K562 (cell line): Measurements from ENCODE around the gene MMP15. TPM values are rescaled to one million over a fixed set of nuclear protein-coding genes. Genes with fewer than 3 reads are reported as not detected.

ENCODE experiments used
- ATF3 ChIP-seq, 2 experiments: fragments of 450-650 bp in 1 of 2; sonication (generic) in 1 of 2; formaldehyde crosslinking in 1 of 2; IDR thresholded peaks in 1 of 2; conservative IDR thresholded peaks in 1 of 2; 2 replicates each; pipeline versions ENCODE4 v1.6.1 to v1.8.1; 2016 to 2023; ENCODE audit warnings: mild to moderate bottlenecking in 2 of 2, moderate library complexity in 2 of 2, inconsistent platforms in 1 of 2, missing genetic modification reagents in 1 of 2
- CHD1 ChIP-seq: fragments of 200-600 bp; sonication (generic); IDR thresholded peaks from one replicate; pipeline ENCODE4 v1.6.1; 2012; ENCODE audit warnings: mild to moderate bottlenecking, moderate library complexity, low read length, inconsistent platforms
- CREB3 ChIP-seq: fragments of 450-650 bp; conservative IDR thresholded peaks from 2 replicates; pipeline ENCODE4 v1.6.1; 2016; ENCODE audit warnings: missing genetic modification characterization, low read depth, mild to moderate bottlenecking, missing compliant biosample characterization, moderate library complexity
- EZH2 ChIP-seq: IDR thresholded peaks from 2 replicates; pipeline ENCODE4 v1.6.1; 2012; ENCODE audit warnings: low read depth, mild to moderate bottlenecking, inconsistent platforms, low read length, borderline replicate concordance
- FOXK2 ChIP-seq, 2 experiments: fragments of 450-650 bp; IDR thresholded peaks in 1 of 2; conservative IDR thresholded peaks in 1 of 2; 2 replicates each; pipeline ENCODE4 v1.6.1; 2016; ENCODE audit warnings: low read depth in 2 of 2, mild to moderate bottlenecking in 1 of 2
- HMG20B ChIP-seq: fragments of 250-450 bp; sonication (Bioruptor Pico); IDR thresholded peaks from 2 replicates; pipeline ENCODE4 v1.5.0; 2021; ENCODE audit warnings: mild to moderate bottlenecking
- HOMEZ ChIP-seq: fragments of 250-450 bp; sonication (Bioruptor Pico); IDR thresholded peaks from 2 replicates; pipeline ENCODE4 v1.4.0; 2020; ENCODE audit warnings: mild to moderate bottlenecking, moderate library complexity
- KDM5B ChIP-seq: fragments of 200-600 bp; sonication (generic); IDR thresholded peaks from 2 replicates; pipeline ENCODE4 v1.6.1; 2012; ENCODE audit warnings: low read depth, mild to moderate bottlenecking, moderate library complexity, low read length, control low read depth, inconsistent platforms; ENCODE audit not compliant: insufficient replicate concordance
- KLF6 ChIP-seq: fragments of 250-450 bp; sonication (Bioruptor Pico); IDR thresholded peaks from 2 replicates; pipeline ENCODE4 v1.4.0; 2020; ENCODE audit warnings: mild to moderate bottlenecking, moderate library complexity, borderline replicate concordance
- MAZ ChIP-seq, 2 experiments: fragments of 450-650 bp in 1 of 2; sonication (generic) in 1 of 2; formaldehyde crosslinking; IDR thresholded peaks in 1 of 2; conservative IDR thresholded peaks in 1 of 2; 2 replicates each; pipeline versions ENCODE4 v1.4.0 to v1.5.0; 2020; ENCODE audit warnings: mild to moderate bottlenecking in 1 of 2, missing genetic modification reagents in 1 of 2
- MECOM ChIP-seq: fragments of 250-450 bp; sonication (Bioruptor Pico); IDR thresholded peaks from 2 replicates; pipeline ENCODE4 v1.8.0; 2022; ENCODE audit warnings: inconsistent platforms
- PTRF ChIP-seq: fragments of 450-650 bp; IDR thresholded peaks from 2 replicates; pipeline ENCODE4 v1.6.1; 2016; ENCODE audit warnings: mild to moderate bottlenecking, missing genetic modification characterization, missing compliant biosample characterization
- SPI1 ChIP-seq: IDR thresholded peaks from 2 replicates; pipeline ENCODE4 v1.6.1; 2011; ENCODE audit warnings: low read depth, low read length, control low read depth, borderline replicate concordance
- SUPT5H ChIP-seq: fragments of 450-650 bp; IDR thresholded peaks from 2 replicates; pipeline ENCODE4 v1.6.1; 2016
- TAL1 ChIP-seq: fragments of 450-650 bp; IDR thresholded peaks from 2 replicates; pipeline ENCODE4 v1.6.1; 2016; ENCODE audit warnings: mild to moderate bottlenecking
- ZBED1 ChIP-seq: IDR thresholded peaks from 2 replicates; pipeline ENCODE4 v1.6.1; 2014
- ZBTB5 ChIP-seq: fragments of 450-650 bp; IDR thresholded peaks from 2 replicates; pipeline ENCODE4 v1.6.1; 2017; ENCODE audit warnings: antibody characterized with exemption
- ZFP91 ChIP-seq: sonication (generic); formaldehyde crosslinking; IDR thresholded peaks from 2 replicates; pipeline ENCODE4 v1.8.0; 2022; ENCODE audit warnings: mild to moderate bottlenecking, missing genetic modification reagents
- ZNF3 ChIP-seq: fragments of 250-450 bp; sonication (Bioruptor Pico); IDR thresholded peaks from 2 replicates; pipeline ENCODE4 v1.5.0; 2021; ENCODE audit warnings: mild to moderate bottlenecking, moderate library complexity
- polyA plus RNA-seq, 8 experiments: library from polyadenylated mRNA; depleted of rRNA in 4 of 8; stranded (reverse) in 5 of 8; unstranded in 3 of 8; fragments of >200 nt; fragmentation: Nextera tagmentation in 2 of 8; fragmentation: Illumina TruSeq in 1 of 8; extraction: Ambion mirVana in 2 of 8; extraction: Trizol in 1 of 8; gene quantifications; 2 replicates each; pipeline versions ENCODE4 v1.2.1 to v1.2.3, GENCODE V29; 2011 to 2014; ENCODE audit warnings: inconsistent platforms in 1 of 8, missing spikeins in 1 of 8
- total RNA-seq, 7 experiments: library from RNA; depleted of rRNA in 6 of 7; stranded (reverse); fragments of >200 nt in 6 of 7; fragmentation: Illumina TruSeq in 2 of 7; extraction: Trizol in 2 of 7; gene quantifications; 2 replicates each; pipeline versions ENCODE4 v1.2.1 to v1.2.3, GENCODE V29; 2011 to 2021; ENCODE audit warnings: low replicate concordance in 1 of 7

MMP15 gene
- total and polyA plus RNA-seq, 9 of the 15 experiments (the other 6 are each of a cell fraction or from before 2014, with no cell fraction given), result 0.01 to 20.4 (median 5.5) TPM

- TF ChIP-seq TAL1, result peak; percentile 56; the same call in 1 of the 2 replicates
- no peak for TF ChIP-seq ZFP91 (CRISPR knock-in tag)
- peak in 1 of 2 experiments; percentile 30; a peak in 1 of 4 replicates for TF ChIP-seq MAZ (CRISPR knock-in tag; conservative IDR thresholded peaks at IDR 0.05 in 1 of 2, IDR thresholded peaks at IDR 0.05 in 1 of 2)
- TF ChIP-seq SUPT5H, result no peak
- no peak for TF ChIP-seq MECOM (CRISPR knock-in tag)
- TF ChIP-seq HMG20B, result no peak
- no peak for TF ChIP-seq ZBTB5
- TF ChIP-seq PTRF (tag), result no peak
- no peak for TF ChIP-seq KDM5B
- TF ChIP-seq ZBED1, result no peak
- no peak for TF ChIP-seq FOXK2 (conservative IDR thresholded peaks at IDR 0.05 in 1 of 2, IDR thresholded peaks at IDR 0.05 in 1 of 2; ENCODE audit: low read depth in 2 of 2)
- no peak for TF ChIP-seq HOMEZ (CRISPR knock-in tag)
- no peak for TF ChIP-seq CHD1
- no peak for TF ChIP-seq EZH2
- no peak for TF ChIP-seq KLF6 (CRISPR knock-in tag)
- no peak for TF ChIP-seq SPI1
- TF ChIP-seq CREB3 (tag), result no peak
- TF ChIP-seq ZNF3 (CRISPR knock-in tag), result no peak
- no peak for TF ChIP-seq ATF3 (IDR thresholded peaks at IDR 0.05)
- TF ChIP-seq ATF3 (CRISPR knock-in tag; conservative IDR thresholded peaks at IDR 0.05), result no peak
Observed at GRCh38 chr16:58034774-58035173, 9.2 kb downstream of the MMP15 start (continued).
